Transverse colon (tissue), 4 donors: Measurements from ENCODE around the gene HECW1. TPM values are rescaled to one million over a fixed set of nuclear protein-coding genes. Genes with fewer than 3 reads are reported as not detected.

ENCODE experiments used
- DNase-seq: peaks from one replicate; pipeline ENCODE4 v3.0.0-alpha.2; 2019
- H3K27ac ChIP-seq, 4 donors: fragments of 200-600 bp; sonication (generic); 2 replicates each; pipeline ENCODE4 v1.5.1; 2016 to 2018; ENCODE audit warnings: inconsistent platforms in 4 of 4
- H3K27me3 ChIP-seq: fragments of 200-600 bp; sonication (generic); 2 replicates; pipeline ENCODE4 v1.5.1; 2017; ENCODE audit warnings: inconsistent platforms
- H3K36me3 ChIP-seq, 4 donors: fragments of 200-600 bp; sonication (generic); 2 replicates each; pipeline ENCODE4 v1.5.1; 2017 to 2019; ENCODE audit warnings: inconsistent platforms in 4 of 4
- H3K4me1 ChIP-seq, 4 donors: fragments of 200-600 bp; sonication (generic); 2 replicates each; pipeline ENCODE4 v1.5.1; 2017 to 2020; ENCODE audit warnings: inconsistent platforms in 4 of 4
- H3K4me3 ChIP-seq, 4 donors: fragments of 200-600 bp; sonication (generic); 1 replicate in 1 of 4; 2 replicates in 3 of 4; pipeline versions ENCODE4 v1.5.1 to v1.6.1; 2017 to 2019; ENCODE audit warnings: inconsistent platforms in 4 of 4
- H3K9me3 ChIP-seq, 2 donors: fragments of 200-600 bp; sonication (generic); 2 replicates each; pipeline ENCODE4 v1.5.1; 2017 to 2019; ENCODE audit warnings: inconsistent platforms in 2 of 2
- CTCF ChIP-seq, 5 experiments: fragments of 200-600 bp in 3 of 5; fragments of 450-650 bp in 2 of 5; sonication (generic) in 3 of 5; IDR thresholded peaks; 1 replicate in 2 of 5; 2 replicates in 3 of 5; pipeline ENCODE4 v1.5.1; 2016 to 2017; ENCODE audit warnings: antibody characterized with exemption in 5 of 5, inconsistent platforms in 3 of 5, mild to moderate bottlenecking in 2 of 5, moderate library complexity in 1 of 5
- EP300 ChIP-seq: sonication (generic); formaldehyde crosslinking; IDR thresholded peaks from one replicate; pipeline ENCODE4 v1.6.1; 2017; ENCODE audit warnings: antibody characterized with exemption, low read depth
- POLR2A ChIP-seq: fragments of 450-650 bp; IDR thresholded peaks from one replicate; pipeline ENCODE4 v1.6.1; 2016; ENCODE audit warnings: antibody characterized with exemption, mild to moderate bottlenecking, moderate library complexity
- POLR2AphosphoS5 ChIP-seq, 3 donors: sonication (generic); formaldehyde crosslinking; IDR thresholded peaks; one replicate each; pipeline ENCODE4 v1.6.1; 2016; ENCODE audit warnings: antibody characterized with exemption in 3 of 3
- WGBS, 2 donors: methylation state at CpG; one replicate each; pipeline ENCODE4 v1.1.5; 2018; ENCODE audit warnings: low coverage in 1 of 2; 5-methylcytosine and 5-hydroxymethylcytosine counted together
- in situ Hi-C, 4 donors: fragments of 200-750 bp; cut with MboI; loops; one replicate each; pipeline versions ENCODE4 v1.15.0 to v1.15.1; 2017; ENCODE audit warnings: low sequenced_read_pairs in 3 of 4, low pct_ligation_motif_present in 1 of 4, low pct_unique_long_range_greater_than_20kb in 1 of 4
- intact Hi-C: fragments of 100-400 bp; cut with DNase I; formaldehyde crosslinking; loops from one replicate; pipeline ENCODE4 v1.15.1; 2023; ENCODE audit warnings: low total_unique reads
- total RNA-seq, 4 donors: library from RNA; depleted of rRNA; stranded (reverse); fragments of >200 nt; gene quantifications; one replicate each; pipeline ENCODE4 v1.1.0, GENCODE V29; 2016

The HECW1 gene
- total RNA-seq, 4 donors from 2014 or later: 1.1 to 1.4 TPM; not detected in 2

- Histone ChIP-seq H3K27me3 (no peaks in the 10 kb centered on the region), H3K27ac (no peak overlapping the region), H3K9me3 (no peaks in the 10 kb centered on the region), H3K4me1 (no peaks in the 10 kb centered on the region), H3K4me3 (no peak overlapping the region), H3K36me3 (no peaks in the 10 kb centered on the region)
- 91 to 96% methylated on average over 3 to 22 of the region's 22 CpGs for WGBS, 2 donors
- intact Hi-C loops: no loop called here
- no peak for DNase-seq
- no peak for TF ChIP-seq POLR2AphosphoS5 (IDR thresholded peaks at IDR 0.05)
- TF ChIP-seq EP300: no peak
- TF ChIP-seq CTCF (IDR thresholded peaks at IDR 0.05): no peak
- TF ChIP-seq POLR2A: no peak
- in situ Hi-C loops: no loop called here
Observed at GRCh38 chr7:43311694-43312093, 199.2 kb downstream of the HECW1 start.

DNA sequence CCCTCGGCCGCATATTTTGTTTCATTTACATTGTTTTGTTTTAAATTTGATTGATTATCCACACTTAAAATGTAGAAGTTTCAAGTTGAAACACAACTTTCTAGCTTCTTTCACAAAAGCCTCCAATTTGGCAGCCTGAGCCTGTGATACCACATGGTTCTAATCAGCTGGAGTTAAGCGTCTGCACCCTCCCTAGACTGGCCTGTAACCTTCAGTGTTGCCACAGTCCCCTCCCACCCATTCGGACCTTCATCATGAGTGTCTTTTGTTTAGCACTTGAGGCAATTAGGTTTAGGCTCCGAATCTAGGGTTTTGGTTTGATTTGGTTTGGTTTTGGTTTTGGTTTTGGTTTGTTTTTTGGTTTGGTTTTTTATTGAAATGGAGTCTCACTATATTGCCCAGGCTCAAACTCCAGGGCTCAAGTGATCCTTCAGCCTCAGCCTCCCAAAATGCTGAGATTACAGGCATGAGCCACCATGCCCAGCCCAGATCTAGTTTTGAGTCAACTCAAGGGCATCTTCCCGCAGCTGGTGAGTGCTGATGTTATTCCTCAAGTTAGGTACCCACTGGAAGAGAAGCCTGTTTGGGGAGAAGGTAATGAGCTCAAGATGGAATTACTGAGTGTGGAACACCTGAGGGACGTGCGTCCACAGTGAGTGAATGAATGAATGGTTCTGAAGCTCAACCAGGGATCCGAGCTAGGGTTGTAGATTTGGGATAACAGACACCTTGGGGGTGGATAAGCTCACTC lies 201.4 kb downstream of the HECW1 start:
- Histone ChIP-seq H3K4me1 (no peaks in the 10 kb centered on the region), H3K9me3 (no peaks in the 10 kb centered on the region), H3K27ac (no peak overlapping the region), H3K36me3 (no peaks in the 10 kb centered on the region), H3K4me3 (no peak overlapping the region), H3K27me3 (no peaks in the 10 kb centered on the region)
- intact Hi-C loops (no loop called here), in situ Hi-C loops (no loop called here)
- no peak for TF ChIP-seq CTCF (IDR thresholded peaks at IDR 0.05)
- no peak for TF ChIP-seq POLR2A
- TF ChIP-seq EP300: no peak
- no peak for TF ChIP-seq POLR2AphosphoS5 (IDR thresholded peaks at IDR 0.05)
- no peak for DNase-seq
- 59 to 61% methylated on average over 9 of the region's 9 CpGs for WGBS, 2 donors

DNA sequence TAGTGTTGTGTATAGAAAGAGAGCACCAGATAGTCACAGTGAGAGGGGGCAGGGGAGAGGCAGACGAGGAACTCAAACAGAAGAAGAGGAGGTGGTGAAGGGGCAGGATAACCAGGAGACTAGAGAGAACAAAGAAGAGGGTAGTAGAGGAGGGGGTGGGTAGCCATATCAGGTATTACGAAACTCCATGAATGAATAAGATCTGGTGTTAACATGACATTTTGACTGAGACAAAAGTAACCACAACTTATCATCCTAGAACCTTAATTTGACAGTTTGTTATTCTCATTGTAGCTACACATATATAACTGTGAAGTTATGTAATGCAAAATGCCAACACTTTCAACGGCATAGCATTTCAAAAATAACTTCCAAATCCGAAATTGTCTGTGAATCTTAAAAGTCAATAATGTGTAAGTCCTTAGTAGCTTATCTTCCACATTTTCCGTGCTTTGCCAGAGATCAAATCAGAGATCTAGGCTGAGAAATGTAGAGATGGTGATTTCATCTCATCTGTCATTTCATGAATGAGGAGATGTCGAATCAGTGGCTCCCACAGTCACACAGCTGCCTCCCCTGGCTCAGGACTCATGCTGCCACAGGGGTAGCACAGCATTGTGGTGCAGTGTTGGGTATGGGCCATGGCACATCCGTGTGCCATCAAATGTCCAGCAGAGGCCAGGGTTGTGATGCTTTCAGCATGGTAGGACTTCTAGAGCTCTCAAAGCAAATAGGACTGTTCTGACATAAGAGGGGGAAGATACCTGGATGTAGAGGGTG lies 202.1 kb downstream of the HECW1 start:
- Histone ChIP-seq H3K9me3 (no peaks in the 10 kb centered on the region), H3K4me3 (no peak overlapping the region), H3K27me3 (no peaks in the 10 kb centered on the region), H3K4me1 (no peaks in the 10 kb centered on the region), H3K36me3 (no peaks in the 10 kb centered on the region), H3K27ac (no peak overlapping the region)
- TF ChIP-seq EP300: no peak
- no peak for TF ChIP-seq POLR2A
- no peak for TF ChIP-seq CTCF (IDR thresholded peaks at IDR 0.05)
- TF ChIP-seq POLR2AphosphoS5 (IDR thresholded peaks at IDR 0.05): no peak
- intact Hi-C loops (no loop called here), in situ Hi-C loops (no loop called here)
- no peak for DNase-seq
- 62 to 85% methylated on average over 4 to 7 of the region's 7 CpGs for WGBS, 2 donors

GRCh38 chr7:43317075-43317474 lies 204.6 kb downstream of the HECW1 start:
- intact Hi-C loops: no loop called here
- H3K9me3 ChIP-seq: no peaks in the 10 kb centered on the region
- no peaks in the 10 kb centered on the region for H3K36me3 ChIP-seq
- H3K27me3 ChIP-seq: no peaks in the 10 kb centered on the region
- no peaks in the 10 kb centered on the region for H3K4me1 ChIP-seq
- TF ChIP-seq POLR2AphosphoS5 (IDR thresholded peaks at IDR 0.05) (no peak), POLR2A (no peak)
- H3K4me3 ChIP-seq: no peak overlapping the region
- in situ Hi-C loops: no loop called here
- no peak for DNase-seq
- no peak overlapping the region for H3K27ac ChIP-seq
- 63% methylated on average over 5 of the region's 6 CpGs; no CpG with 5 or more reads in 1 of the 2 donors for WGBS, 2 donors
